ENCODE results near the gene TFDP2.

DNA sequence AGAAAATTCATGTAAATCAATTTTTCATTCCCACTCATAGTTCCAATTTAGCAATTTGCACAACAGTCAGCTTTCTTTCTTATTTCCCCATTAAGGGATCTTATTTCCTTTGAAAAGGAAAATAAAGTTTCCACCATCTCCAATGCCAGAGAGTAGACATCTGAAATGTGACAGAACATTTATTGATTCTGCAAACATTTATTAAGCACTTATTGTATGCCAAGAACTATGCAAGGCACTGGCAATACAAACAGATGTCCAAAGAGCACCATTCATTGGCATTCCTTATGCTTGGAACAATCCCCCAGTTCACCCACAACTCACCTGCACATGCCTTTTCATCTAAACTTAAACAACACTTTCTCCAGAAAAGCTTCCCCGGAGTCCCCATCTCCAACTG, 2.5 kb upstream of the TFDP2 start:
- TF ChIP-seq, protein P1, sequence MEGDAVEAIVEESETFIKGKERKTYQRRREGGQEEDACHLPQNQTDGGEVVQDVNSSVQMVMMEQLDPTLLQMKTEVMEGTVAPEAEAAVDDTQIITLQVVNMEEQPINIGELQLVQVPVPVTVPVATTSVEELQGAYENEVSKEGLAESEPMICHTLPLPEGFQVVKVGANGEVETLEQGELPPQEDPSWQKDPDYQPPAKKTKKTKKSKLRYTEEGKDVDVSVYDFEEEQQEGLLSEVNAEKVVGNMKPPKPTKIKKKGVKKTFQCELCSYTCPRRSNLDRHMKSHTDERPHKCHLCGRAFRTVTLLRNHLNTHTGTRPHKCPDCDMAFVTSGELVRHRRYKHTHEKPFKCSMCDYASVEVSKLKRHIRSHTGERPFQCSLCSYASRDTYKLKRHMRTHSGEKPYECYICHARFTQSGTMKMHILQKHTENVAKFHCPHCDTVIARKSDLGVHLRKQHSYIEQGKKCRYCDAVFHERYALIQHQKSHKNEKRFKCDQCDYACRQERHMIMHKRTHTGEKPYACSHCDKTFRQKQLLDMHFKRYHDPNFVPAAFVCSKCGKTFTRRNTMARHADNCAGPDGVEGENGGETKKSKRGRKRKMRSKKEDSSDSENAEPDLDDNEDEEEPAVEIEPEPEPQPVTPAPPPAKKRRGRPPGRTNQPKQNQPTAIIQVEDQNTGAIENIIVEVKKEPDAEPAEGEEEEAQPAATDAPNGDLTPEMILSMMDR (IDR thresholded peaks at IDR 0.05) = no peak
- TF ChIP-seq POLR2A (IDR thresholded peaks at IDR 0.05) = no peak
